HepG2 (cell line): ENCODE measurements around the gene NBEAL1. TPM values are rescaled to one million over a fixed set of nuclear protein-coding genes. Genes with fewer than 3 reads are reported as not detected.

Source experiments
- ATF7 ChIP-seq, 2 experiments: fragments of 450-650 bp in 1 of 2; sonication (generic) in 1 of 2; formaldehyde crosslinking in 1 of 2; IDR thresholded peaks; 2 replicates each; pipeline versions ENCODE4 v1.4.0 to v1.6.1; 2016 to 2020; ENCODE audit warnings: antibody characterized with exemption in 1 of 2, mild to moderate bottlenecking in 1 of 2, missing genetic modification reagents in 1 of 2
- ATRX ChIP-seq: sonication (generic); formaldehyde crosslinking; IDR thresholded peaks from 2 replicates; pipeline ENCODE4 v1.4.0; 2020; ENCODE audit warnings: missing genetic modification reagents, borderline replicate concordance
- CBX5 ChIP-seq: sonication (generic); formaldehyde crosslinking; IDR thresholded peaks from 2 replicates; pipeline ENCODE4 v1.4.0; 2020; ENCODE audit warnings: missing genetic modification reagents, borderline replicate concordance
- CEBPB ChIP-seq: IDR thresholded peaks from 2 replicates; pipeline ENCODE4 v1.6.1; 2011; ENCODE audit warnings: low read depth, low read length, improper control_type of control experiment, borderline replicate concordance
- CEBPG ChIP-seq: IDR thresholded peaks from 2 replicates; pipeline ENCODE4 v1.6.1; 2016
- FLYWCH1 ChIP-seq: sonication (generic); formaldehyde crosslinking; IDR thresholded peaks from 2 replicates; pipeline ENCODE4 v1.8.1; 2023; ENCODE audit warnings: mild to moderate bottlenecking, missing genetic modification reagents
- HNF4A ChIP-seq: sonication (generic); formaldehyde crosslinking; IDR thresholded peaks from 2 replicates; pipeline ENCODE4 v1.4.0; 2020; ENCODE audit warnings: missing genetic modification reagents
- JDP2 ChIP-seq: sonication (generic); formaldehyde crosslinking; IDR thresholded peaks from 2 replicates; pipeline ENCODE4 v1.8.1; 2022; ENCODE audit warnings: missing genetic modification reagents, borderline replicate concordance
- JUNB ChIP-seq: sonication (generic); formaldehyde crosslinking; IDR thresholded peaks from 2 replicates; pipeline ENCODE4 v1.8.0; 2022; ENCODE audit warnings: missing genetic modification reagents, mild to moderate bottlenecking, borderline replicate concordance
- KLF13 ChIP-seq: sonication (generic); formaldehyde crosslinking; IDR thresholded peaks from 2 replicates; pipeline ENCODE4 v1.4.0; 2020; ENCODE audit warnings: mild to moderate bottlenecking, missing genetic modification reagents
- KLF16 ChIP-seq, 2 experiments: sonication (generic) in 1 of 2; formaldehyde crosslinking in 1 of 2; IDR thresholded peaks; 2 replicates each; pipeline versions ENCODE4 v1.6.1 to v1.8.0; 2016 to 2023; ENCODE audit warnings: missing genetic modification reagents in 2 of 2, missing compliant biosample characterization in 1 of 2
- MBNL3 ChIP-seq: fragments of 250-450 bp; sonication (Bioruptor Pico); conservative IDR thresholded peaks from 2 replicates; pipeline ENCODE4 v1.8.0; 2022; ENCODE audit warnings: mild to moderate bottlenecking, inconsistent platforms
- NKX3-1 ChIP-seq: sonication (generic); formaldehyde crosslinking; IDR thresholded peaks from 2 replicates; pipeline ENCODE4 v1.5.0; 2020; ENCODE audit warnings: missing genetic modification reagents
- NR2F6 ChIP-seq, 2 experiments: IDR thresholded peaks; 2 replicates each; pipeline ENCODE4 v1.6.1; 2016; ENCODE audit warnings: antibody characterized with exemption in 1 of 2, mild to moderate bottlenecking in 1 of 2
- POLR2A ChIP-seq, 2 experiments: IDR thresholded peaks; 2 replicates each; pipeline ENCODE4 v1.6.1; 2011; ENCODE audit warnings: low read depth in 2 of 2, low read length in 2 of 2, mild to moderate bottlenecking in 1 of 2, moderate library complexity in 1 of 2; ENCODE audit not compliant: insufficient read depth in 1 of 2
- RARA ChIP-seq: IDR thresholded peaks from 2 replicates; pipeline ENCODE4 v1.6.1; 2016; ENCODE audit warnings: missing genetic modification reagents, missing compliant biosample characterization
- SP140L ChIP-seq: sonication (generic); formaldehyde crosslinking; IDR thresholded peaks from 2 replicates; pipeline ENCODE4 v1.4.0; 2020; ENCODE audit warnings: missing genetic modification reagents, borderline replicate concordance
- SP2 ChIP-seq: sonication (generic); formaldehyde crosslinking; IDR thresholded peaks from 2 replicates; pipeline ENCODE4 v1.5.1; 2020; ENCODE audit warnings: mild to moderate bottlenecking, missing genetic modification reagents
- TBX3 ChIP-seq: fragments of 450-650 bp; IDR thresholded peaks from 2 replicates; pipeline ENCODE4 v1.6.1; 2017; ENCODE audit warnings: antibody characterized with exemption, mild to moderate bottlenecking, inconsistent platforms, borderline replicate concordance
- ZNF251 ChIP-seq: sonication (generic); formaldehyde crosslinking; IDR thresholded peaks from 2 replicates; pipeline ENCODE4 v1.9.0; 2021; ENCODE audit warnings: mild to moderate bottlenecking, missing genetic modification reagents
- ZNF256 ChIP-seq: sonication (generic); formaldehyde crosslinking; conservative IDR thresholded peaks from 2 replicates; pipeline ENCODE4 v1.4.0; 2020; ENCODE audit warnings: missing genetic modification reagents
- ZNF333 ChIP-seq: sonication (generic); formaldehyde crosslinking; IDR thresholded peaks from 2 replicates; pipeline ENCODE4 v1.4.0; 2020; ENCODE audit warnings: mild to moderate bottlenecking, missing genetic modification reagents, borderline replicate concordance
- ZNF614 ChIP-seq: IDR thresholded peaks from 2 replicates; pipeline ENCODE4 v1.6.1; 2018; ENCODE audit warnings: missing biosample characterization, missing genetic modification reagents, inconsistent platforms, borderline replicate concordance
- ZNF644 ChIP-seq: IDR thresholded peaks from 2 replicates; pipeline ENCODE4 v1.6.1; 2016; ENCODE audit warnings: low read depth
- ZNF724P ChIP-seq: sonication (generic); formaldehyde crosslinking; IDR thresholded peaks from 2 replicates; pipeline ENCODE4 v1.8.0; 2022; ENCODE audit warnings: missing genetic modification reagents, borderline replicate concordance
- ZNF772 ChIP-seq: sonication (generic); formaldehyde crosslinking; IDR thresholded peaks from 2 replicates; pipeline ENCODE4 v1.5.0; 2020; ENCODE audit warnings: mild to moderate bottlenecking, missing genetic modification reagents
- ZNF879 ChIP-seq: sonication (generic); formaldehyde crosslinking; IDR thresholded peaks from 2 replicates; pipeline ENCODE4 v1.8.1; 2023; ENCODE audit warnings: missing genetic modification reagents
- polyA plus RNA-seq, 8 experiments: library from polyadenylated mRNA; depleted of rRNA in 3 of 8; stranded (reverse) in 7 of 8; unstranded in 1 of 8; fragments of >200 nt; fragmentation: Illumina TruSeq in 4 of 8; extraction: Trizol in 4 of 8; gene quantifications; 2 replicates each; pipeline versions ENCODE4 v1.2.1 to v1.2.3, GENCODE V29; 2011 to 2016; ENCODE audit warnings: low read depth in 4 of 8, missing spikeins in 1 of 8, mixed read lengths in 1 of 8; ENCODE audit not compliant: insufficient read depth in 1 of 8
- total RNA-seq, 5 experiments: library from RNA; depleted of rRNA; stranded (reverse); fragments of >200 nt; fragmentation: Illumina TruSeq; extraction: Trizol; gene quantifications; 2 replicates each; pipeline ENCODE4 v1.2.3, GENCODE V29; 2016; ENCODE audit warnings: low read depth in 1 of 5
- TF ChIP-seq, protein P1 (sequence below): sonication (generic); formaldehyde crosslinking; IDR thresholded peaks from 2 replicates; pipeline ENCODE4 v1.5.0; 2020; ENCODE audit warnings: missing genetic modification reagents
- TF ChIP-seq, protein P2 (sequence below): sonication (generic); formaldehyde crosslinking; IDR thresholded peaks from 2 replicates; pipeline ENCODE4 v1.9.0; 2021; ENCODE audit warnings: missing genetic modification reagents, borderline replicate concordance

NBEAL1 gene
- total and polyA plus RNA-seq, 2 of the 13 experiments (the other 11 are each of a cell fraction or from before 2014, with no cell fraction given) = 6.4 to 15.7 TPM

- TF ChIP-seq JUNB (CRISPR knock-in tag) (no peak), SP140L (CRISPR knock-in tag) (no peak), ZNF256 (no peak), HNF4A (CRISPR knock-in tag) (no peak), SP2 (CRISPR knock-in tag) (no peak), ZNF644 (CRISPR knock-in tag) (peak; percentile 79; the same call in 1 of the 2 replicates), JDP2 (CRISPR knock-in tag) (no peak), ZNF251 (CRISPR knock-in tag) (no peak), ATF7 (IDR thresholded peaks at IDR 0.05) (peak; percentile 68), ATF7 (CRISPR knock-in tag; IDR thresholded peaks at IDR 0.05) (no peak), KLF16 (CRISPR knock-in tag; IDR thresholded peaks at IDR 0.05) (no peak), NR2F6 (IDR thresholded peaks at IDR 0.05) (peak; percentile 82), NR2F6 (CRISPR knock-in tag; IDR thresholded peaks at IDR 0.05) (peak; percentile 87), KLF13 (CRISPR knock-in tag) (no peak), TBX3 (no peak), ZNF879 (CRISPR knock-in tag) (no peak), CEBPG (CRISPR knock-in tag) (peak; percentile 83), CEBPB (peak; percentile 65), FLYWCH1 (CRISPR knock-in tag) (no peak), ZNF614 (CRISPR knock-in tag) (no peak), POLR2A (IDR thresholded peaks at IDR 0.05; ENCODE audit: insufficient read depth in 1 of 2, low read depth in 2 of 2, low read length in 2 of 2) (no peak), CBX5 (no peak), ZNF333 (CRISPR knock-in tag) (no peak), MBNL3 (no peak), ZNF724P (CRISPR knock-in tag) (no peak), RARA (CRISPR knock-in tag) (0 out of 2 replicates have a peak, but pooled peaks have one; percentile 59), ZNF772 (CRISPR knock-in tag) (no peak), NKX3-1 (no peak), ATRX (no peak)
- TF ChIP-seq, protein P1, sequence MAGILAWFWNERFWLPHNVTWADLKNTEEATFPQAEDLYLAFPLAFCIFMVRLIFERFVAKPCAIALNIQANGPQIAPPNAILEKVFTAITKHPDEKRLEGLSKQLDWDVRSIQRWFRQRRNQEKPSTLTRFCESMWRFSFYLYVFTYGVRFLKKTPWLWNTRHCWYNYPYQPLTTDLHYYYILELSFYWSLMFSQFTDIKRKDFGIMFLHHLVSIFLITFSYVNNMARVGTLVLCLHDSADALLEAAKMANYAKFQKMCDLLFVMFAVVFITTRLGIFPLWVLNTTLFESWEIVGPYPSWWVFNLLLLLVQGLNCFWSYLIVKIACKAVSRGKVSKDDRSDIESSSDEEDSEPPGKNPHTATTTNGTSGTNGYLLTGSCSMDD = no peak
- TF ChIP-seq, protein P2, sequence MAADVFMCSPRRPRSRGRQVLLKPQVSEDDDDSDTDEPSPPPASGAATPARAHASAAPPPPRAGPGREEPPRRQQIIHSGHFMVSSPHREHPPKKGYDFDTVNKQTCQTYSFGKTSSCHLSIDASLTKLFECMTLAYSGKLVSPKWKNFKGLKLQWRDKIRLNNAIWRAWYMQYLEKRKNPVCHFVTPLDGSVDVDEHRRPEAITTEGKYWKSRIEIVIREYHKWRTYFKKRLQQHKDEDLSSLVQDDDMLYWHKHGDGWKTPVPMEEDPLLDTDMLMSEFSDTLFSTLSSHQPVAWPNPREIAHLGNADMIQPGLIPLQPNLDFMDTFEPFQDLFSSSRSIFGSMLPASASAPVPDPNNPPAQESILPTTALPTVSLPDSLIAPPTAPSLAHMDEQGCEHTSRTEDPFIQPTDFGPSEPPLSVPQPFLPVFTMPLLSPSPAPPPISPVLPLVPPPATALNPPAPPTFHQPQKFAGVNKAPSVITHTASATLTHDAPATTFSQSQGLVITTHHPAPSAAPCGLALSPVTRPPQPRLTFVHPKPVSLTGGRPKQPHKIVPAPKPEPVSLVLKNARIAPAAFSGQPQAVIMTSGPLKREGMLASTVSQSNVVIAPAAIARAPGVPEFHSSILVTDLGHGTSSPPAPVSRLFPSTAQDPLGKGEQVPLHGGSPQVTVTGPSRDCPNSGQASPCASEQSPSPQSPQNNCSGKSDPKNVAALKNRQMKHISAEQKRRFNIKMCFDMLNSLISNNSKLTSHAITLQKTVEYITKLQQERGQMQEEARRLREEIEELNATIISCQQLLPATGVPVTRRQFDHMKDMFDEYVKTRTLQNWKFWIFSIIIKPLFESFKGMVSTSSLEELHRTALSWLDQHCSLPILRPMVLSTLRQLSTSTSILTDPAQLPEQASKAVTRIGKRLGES (CRISPR knock-in tag) = no peak
Observed at GRCh38 chr2:202982779-202983491, 31.7 kb upstream of the NBEAL1 start (continued).
